ENCODE measurements around the gene RITA1.

Gene RITA1

DNA sequence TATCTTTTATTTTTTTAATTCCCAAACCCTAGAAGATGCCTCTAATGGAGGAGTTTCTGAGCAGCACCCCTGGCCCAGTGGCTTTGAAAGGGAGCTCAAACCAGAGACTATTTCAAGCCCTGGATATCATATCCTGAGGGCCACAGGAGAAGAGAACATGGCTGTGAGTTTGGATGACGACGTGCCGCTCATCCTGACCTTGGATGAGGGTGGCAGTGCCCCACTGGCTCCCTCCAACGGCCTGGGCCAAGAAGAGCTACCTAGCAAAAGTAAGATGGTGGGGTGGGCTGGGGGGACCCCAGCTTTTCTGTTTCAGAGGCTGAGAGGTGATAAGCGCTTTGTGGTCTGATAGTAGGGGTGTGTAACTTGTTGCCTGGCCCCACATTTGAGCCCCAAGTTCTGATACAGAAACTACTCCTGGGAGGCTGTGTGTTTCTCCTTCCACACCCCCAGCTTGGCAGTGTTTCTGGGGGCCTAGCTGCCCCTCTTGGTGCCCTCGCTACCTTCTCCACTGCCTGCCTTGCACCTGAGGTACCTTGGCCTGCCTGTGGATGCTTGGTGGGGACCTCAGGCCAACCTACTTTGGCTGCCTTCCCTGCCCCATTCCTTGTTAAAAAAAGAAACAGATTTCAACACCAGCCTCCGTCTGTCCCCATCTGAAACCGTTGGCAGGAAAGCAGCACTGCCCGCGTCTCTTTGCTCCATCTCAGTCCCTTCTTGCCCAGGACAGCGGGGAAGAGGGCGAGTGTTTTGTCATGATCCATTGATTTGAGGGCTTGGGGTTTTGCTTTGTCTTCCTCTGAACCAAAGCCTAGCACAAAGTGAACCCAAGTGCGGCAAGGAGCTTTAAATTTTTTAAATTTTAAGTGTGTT lies 41.4 kb downstream of the RITA1 start:
- in situ Hi-C loops (cut with HindIII; ENCODE audit: low sequenced_read_pairs) = no loop called here

DNA sequence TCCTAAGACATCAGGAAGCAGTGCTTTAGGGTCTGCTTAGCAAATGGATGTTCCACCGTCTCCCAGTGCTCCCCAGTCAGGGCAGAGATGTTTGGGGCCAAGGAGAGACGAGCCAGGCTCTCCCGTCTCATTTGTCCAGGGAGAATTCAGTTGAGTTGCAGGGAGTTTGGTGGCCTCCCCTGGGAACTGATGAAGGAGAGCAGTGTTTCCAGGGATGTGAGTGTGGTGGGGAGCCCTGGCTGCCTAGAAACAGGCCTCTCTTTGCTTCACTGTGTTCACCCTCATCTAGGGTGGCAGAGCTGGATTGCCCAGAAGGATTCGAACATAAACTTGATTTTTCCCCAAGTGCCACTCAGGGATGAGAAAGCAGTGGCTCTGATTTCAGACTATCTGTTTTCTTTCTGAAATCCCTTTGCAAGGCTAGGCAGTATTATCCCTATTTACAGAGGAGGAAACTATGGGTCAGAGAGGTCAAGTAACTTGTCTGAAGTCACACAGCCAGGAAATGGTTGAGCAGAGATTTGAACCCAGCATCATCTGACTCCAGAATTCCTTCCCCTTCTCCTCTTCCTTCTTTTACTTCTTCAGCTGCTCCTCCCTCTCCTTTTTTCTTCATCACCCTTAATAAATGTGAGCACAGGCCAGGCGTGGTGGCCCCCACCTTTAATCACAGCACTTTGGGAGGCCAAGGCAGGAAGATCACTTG lies 42.3 kb downstream of the RITA1 start:
- in situ Hi-C loops (cut with HindIII; ENCODE audit: low sequenced_read_pairs) = no loop called here

DNA sequence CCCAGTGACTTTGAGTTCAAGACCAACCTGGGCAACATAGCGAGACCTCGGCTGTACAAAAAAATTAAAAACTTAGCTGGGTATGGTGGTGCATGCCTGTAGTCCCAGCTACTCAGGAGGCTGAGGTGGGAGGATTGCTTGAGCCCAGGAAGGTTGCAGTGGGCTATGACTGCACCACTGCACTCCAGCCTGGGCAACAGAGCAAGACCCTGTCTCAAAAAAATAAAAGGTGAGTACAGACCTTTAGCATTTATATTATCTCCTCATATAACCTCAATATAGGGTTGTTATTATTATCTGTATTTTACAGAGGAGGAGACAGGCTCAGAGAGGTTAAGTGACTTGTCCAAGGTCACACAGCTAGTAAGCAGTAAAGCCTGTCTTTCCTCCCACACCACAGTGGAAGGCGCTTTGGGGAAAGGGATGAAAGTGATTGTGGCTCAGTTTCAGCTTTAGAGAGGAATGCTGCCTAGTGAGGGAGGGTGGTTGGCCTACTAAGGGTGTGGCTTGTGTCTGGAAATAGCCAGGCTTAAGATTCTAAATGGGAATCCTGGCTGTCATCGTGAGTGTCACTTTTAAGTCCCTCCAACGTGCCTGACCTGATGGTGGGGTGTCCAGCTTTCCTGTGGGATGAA lies 43.0 kb downstream of the RITA1 start:
- in situ Hi-C loops (cut with HindIII; ENCODE audit: low sequenced_read_pairs) = no loop called here

- in situ Hi-C loops (cut with HindIII; ENCODE audit: low sequenced_read_pairs) = no loop called here
These were observed 45.1 kb downstream of the RITA1 start for GRCh38 chr12:113230315-113231234.

- in situ Hi-C loops (cut with HindIII; ENCODE audit: low sequenced_read_pairs) = no loop called here
These were observed 45.9 kb downstream of the RITA1 start for GRCh38 chr12:113231235-113232088.

DNA sequence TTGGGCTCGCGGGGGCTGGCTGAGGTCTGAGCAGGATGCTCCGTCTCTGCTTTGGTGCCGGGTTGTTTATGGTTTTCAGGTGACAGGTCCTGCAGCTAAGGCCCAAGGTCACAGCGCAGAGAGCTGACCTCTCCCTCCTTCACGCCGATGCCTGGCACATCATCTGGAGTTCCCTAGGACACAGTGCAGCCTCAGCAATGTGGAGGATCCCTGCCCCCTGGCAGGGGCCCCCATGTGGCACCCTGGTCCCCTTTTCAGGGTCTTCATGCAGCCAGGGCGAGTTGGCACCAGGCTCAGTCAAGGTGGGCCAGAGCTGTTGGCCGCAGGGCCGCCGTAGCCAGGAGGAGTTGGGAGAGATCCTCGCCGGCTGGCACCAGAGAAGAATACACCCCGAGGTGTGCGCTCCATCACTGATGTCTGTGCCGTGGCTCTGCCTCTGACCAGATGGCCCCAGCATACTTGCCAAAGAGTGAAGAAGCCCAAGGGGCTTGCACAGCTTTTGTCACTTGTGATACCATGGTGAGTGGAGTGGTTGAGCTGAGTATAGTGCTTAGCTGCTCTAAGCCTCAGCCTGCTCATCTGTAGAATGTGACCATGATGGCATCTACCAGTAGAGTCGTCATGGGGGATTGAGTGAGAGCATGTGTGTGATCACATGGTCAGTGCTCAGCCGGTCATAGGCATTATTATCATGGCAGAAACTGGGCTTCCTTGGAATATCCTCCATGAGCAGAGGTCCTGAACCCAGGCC lies 46.7 kb downstream of the RITA1 start:
- in situ Hi-C loops (cut with HindIII; ENCODE audit: low sequenced_read_pairs) = no loop called here

GRCh38 chr12:113232840-113233585 lies 47.5 kb downstream of the RITA1 start:
- in situ Hi-C loops (cut with HindIII; ENCODE audit: low sequenced_read_pairs) = no loop called here

GRCh38 chr12:113233967-113234366 lies 48.4 kb downstream of the RITA1 start:
- in situ Hi-C loops (cut with HindIII; ENCODE audit: low sequenced_read_pairs) = no loop called here

DNA sequence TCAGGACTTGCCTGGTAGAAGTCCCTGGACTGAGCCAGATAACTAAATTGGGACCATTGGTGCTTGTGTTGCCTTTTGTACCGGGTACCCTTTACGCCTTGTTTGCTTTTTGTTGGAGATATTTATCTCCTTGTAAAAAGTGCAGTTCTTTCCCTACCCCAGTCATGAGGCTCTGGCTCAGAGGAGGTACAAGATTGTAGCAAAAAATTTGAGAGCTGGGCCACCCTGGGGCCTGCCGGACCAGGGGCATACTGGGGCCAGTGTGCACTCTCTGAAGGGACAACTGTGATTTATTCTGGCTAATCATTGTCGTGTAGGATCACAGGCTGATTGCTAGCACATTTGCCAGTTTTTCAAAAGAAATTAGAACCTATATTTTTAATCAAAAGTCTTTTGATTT lies 49.0 kb downstream of the RITA1 start:
- in situ Hi-C loops (cut with HindIII; ENCODE audit: low sequenced_read_pairs) = no loop called here

- in situ Hi-C loops (cut with HindIII; ENCODE audit: low sequenced_read_pairs) = no loop called here
These were observed 50.5 kb downstream of the RITA1 start for GRCh38 chr12:113235976-113236375.

- in situ Hi-C loops (cut with HindIII; ENCODE audit: low sequenced_read_pairs) = no loop called here
These were observed 51.2 kb downstream of the RITA1 start for GRCh38 chr12:113236539-113237399.

DNA sequence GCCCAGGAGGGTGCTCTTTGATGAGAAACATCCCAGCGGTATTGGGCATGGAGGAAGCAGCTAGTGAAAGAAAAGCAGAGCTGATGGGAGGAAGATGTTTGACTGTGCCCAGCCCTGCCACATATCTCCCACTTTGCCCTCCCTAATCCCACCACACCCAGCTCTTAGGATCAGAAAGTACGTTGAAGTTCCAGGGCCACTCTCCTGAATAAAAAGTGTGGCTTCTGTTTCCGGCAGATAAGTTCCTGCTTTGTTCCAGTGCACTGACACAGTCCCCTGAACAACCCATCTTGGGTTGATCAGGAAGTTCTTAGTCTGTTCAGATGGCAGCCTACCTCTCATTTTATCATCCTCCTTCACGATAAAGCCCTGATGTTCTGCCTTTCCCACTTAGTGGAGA lies 52.2 kb downstream of the RITA1 start:
- in situ Hi-C loops (cut with HindIII; ENCODE audit: low sequenced_read_pairs) = no loop called here

DNA sequence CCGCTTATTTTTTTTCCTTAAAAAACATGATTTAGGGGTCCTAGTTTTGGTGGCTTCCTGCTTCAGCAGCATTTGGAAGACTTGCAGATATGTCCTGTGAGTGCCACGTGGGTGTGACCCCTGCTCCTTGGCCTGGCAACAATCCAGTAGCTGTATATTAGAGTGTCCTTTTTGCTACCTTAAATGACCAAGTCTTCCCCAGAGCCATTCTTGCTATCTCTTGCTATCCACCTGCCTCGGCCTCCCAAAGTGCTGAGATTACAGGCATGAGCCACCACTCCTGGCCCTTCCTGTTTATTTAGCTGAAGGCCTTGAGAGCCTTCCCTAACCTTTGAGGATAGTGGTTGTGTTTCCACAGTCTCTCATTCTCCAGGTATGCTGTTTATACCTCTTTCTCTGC lies 52.8 kb downstream of the RITA1 start:
- in situ Hi-C loops (cut with HindIII; ENCODE audit: low sequenced_read_pairs) = no loop called here

- in situ Hi-C loops (cut with HindIII; ENCODE audit: low sequenced_read_pairs) = no loop called here
These were observed 53.8 kb downstream of the RITA1 start for GRCh38 chr12:113239288-113239771.

- in situ Hi-C loops (cut with HindIII; ENCODE audit: low sequenced_read_pairs) = no loop called here
These were observed 54.4 kb downstream of the RITA1 start for GRCh38 chr12:113239811-113240331.

- in situ Hi-C loops (cut with HindIII; ENCODE audit: low sequenced_read_pairs) = no loop called here
These were observed 54.9 kb downstream of the RITA1 start for GRCh38 chr12:113240395-113240794.

All from DLD1 (cell line).